ENCODE results near the gene HS6ST3.

- TF ChIP-seq CTCF (IDR thresholded peaks at IDR 0.05 in 8 of 11, conservative IDR thresholded peaks at IDR 0.05 in 3 of 11), result no peak
- no peak for TF ChIP-seq POLR2A (IDR thresholded peaks at IDR 0.05)
These were observed 19.2 kb downstream of the HS6ST3 start for GRCh38 chr13:96109125-96109524.

Measured in spleen (tissue), 7 donors.